Activated naive CD4-positive, alpha-beta T cell treated with anti-CD3 and anti-CD28 coated beads, Interleukin-2, amount 10 ng/mL, durations not matched to agents 7 days and 5 days (primary cell): Measurements from ENCODE around the gene EMP3.

Experiments
- CTCF ChIA-PET: fragments of 350-600 bp; sonication (Branson Sonifier 250); formaldehyde crosslinking; loops from one replicate; lab custom pipeline; 2021; ENCODE audit warnings: antibody characterized with exemption; lab: Charles Lee
- DNase-seq: peaks from one replicate; pipeline ENCODE4 v3.0.0-alpha.2; 2020
- H3K27ac Mint-ChIP-seq: one replicate; pipeline ENCODE4 v1.8.0; 2021; ENCODE audit warnings: mild to moderate bottlenecking, moderate library complexity, mixed read lengths
- H3K27me3 Mint-ChIP-seq: one replicate; pipeline ENCODE4 v1.8.0; 2021; ENCODE audit warnings: mild to moderate bottlenecking, mixed read lengths
- H3K36me3 Mint-ChIP-seq: one replicate; pipeline ENCODE4 v1.8.0; 2021; ENCODE audit warnings: mixed read lengths
- H3K4me1 Mint-ChIP-seq: one replicate; pipeline ENCODE4 v1.8.0; 2021; ENCODE audit warnings: mixed read lengths
- H3K4me3 Mint-ChIP-seq: one replicate; pipeline ENCODE4 v1.8.0; 2021; ENCODE audit warnings: mild to moderate bottlenecking, moderate library complexity, mixed read lengths
- H3K9me3 Mint-ChIP-seq: one replicate; pipeline ENCODE4 v1.8.0; 2021; ENCODE audit warnings: mixed read lengths

Gene EMP3

GRCh38 chr19:48344892-48345291, 19.5 kb downstream of the EMP3 start:
- no peak overlapping the region for H3K4me3 Mint-ChIP-seq
- CTCF ChIA-PET: interaction anchor here (0.9 kb wide), 1 partner anchor 11 kb away, joined by 3 read pairs; no protein-coding TSS in a partner anchor

GRCh38 chr19:48346191-48346590, 20.8 kb downstream of the EMP3 start:
- H3K4me1 Mint-ChIP-seq: peaks cover 2% of the 10 kb centered on the region
- H3K36me3 Mint-ChIP-seq: peaks cover 8% of the 10 kb centered on the region
- no peaks in the 10 kb centered on the region for H3K27me3 Mint-ChIP-seq
- H3K27ac Mint-ChIP-seq: no peak overlapping the region
- no peak overlapping the region for H3K4me3 Mint-ChIP-seq
- CTCF ChIA-PET: interaction anchor here (0.7 to 1.7 kb wide), 3 partner anchors 9 to 28 kb away, joined by 3 to 4 read pairs (median 3); no protein-coding TSS in a partner anchor
- no peak for DNase-seq
- no peaks in the 10 kb centered on the region for H3K9me3 Mint-ChIP-seq

More at GRCh38 chr19:48344892-48345291, 19.5 kb downstream of the EMP3 start:
- Mint-ChIP-seq H3K36me3 (peaks cover 8% of the 10 kb centered on the region), H3K27me3 (no peaks in the 10 kb centered on the region), H3K4me1 (no peaks in the 10 kb centered on the region), H3K9me3 (no peaks in the 10 kb centered on the region), H3K27ac (no peak overlapping the region)
- DNase-seq: no peak

GRCh38 chr19:48348045-48348444, 22.7 kb downstream of the EMP3 start:
- CTCF ChIA-PET: interaction anchor here (0.6 to 1.4 kb wide), 3 partner anchors 14 to 236 kb away, joined by 3 to 4 read pairs (median 3); no protein-coding TSS in a partner anchor
- H3K9me3 Mint-ChIP-seq: no peaks in the 10 kb centered on the region
- peaks cover 4% of the 10 kb centered on the region for H3K36me3 Mint-ChIP-seq
- no peak overlapping the region for H3K27ac Mint-ChIP-seq
- peaks cover 4% of the 10 kb centered on the region for H3K4me1 Mint-ChIP-seq
- H3K4me3 Mint-ChIP-seq: no peak overlapping the region
- no peak for DNase-seq
- H3K27me3 Mint-ChIP-seq: no peaks in the 10 kb centered on the region

GRCh38 chr19:48348737-48349136, 23.4 kb downstream of the EMP3 start:
- no peak for DNase-seq
- Mint-ChIP-seq H3K4me3 (no peak overlapping the region), H3K9me3 (no peaks in the 10 kb centered on the region), H3K27me3 (no peaks in the 10 kb centered on the region), H3K36me3 (peaks cover 3% of the 10 kb centered on the region), H3K27ac (no peak overlapping the region), H3K4me1 (peaks cover 4% of the 10 kb centered on the region)
- CTCF ChIA-PET: interaction anchor here (1.4 to 1.9 kb wide), 2 partner anchors 15 to 34 kb away, joined by 4 to 5 read pairs; no protein-coding TSS in a partner anchor

GRCh38 chr19:48350856-48351255, 25.5 kb downstream of the EMP3 start:
- Mint-ChIP-seq H3K27me3 (no peaks in the 10 kb centered on the region), H3K9me3 (no peaks in the 10 kb centered on the region), H3K36me3 (peaks cover 3% of the 10 kb centered on the region), H3K4me1 (peaks cover 4% of the 10 kb centered on the region), H3K27ac (no peak overlapping the region), H3K4me3 (no peak overlapping the region)
- CTCF ChIA-PET: interaction anchor here (0.6 to 1.6 kb wide), 7 partner anchors 9 to 242 kb away, joined by 3 to 8 read pairs (median 3); partner anchors contain the start of gene KDELR1
- DNase-seq: no peak

GRCh38 chr19:48351341-48351752, 26.0 kb downstream of the EMP3 start:
- CTCF ChIA-PET: interaction anchor here (0.6 to 1.6 kb wide), 7 partner anchors 10 to 241 kb away, joined by 3 to 8 read pairs (median 3); partner anchors contain the start of gene KDELR1
- Mint-ChIP-seq H3K9me3 (no peaks in the 10 kb centered on the region), H3K27ac (peak overlapping the region; percentile 5), H3K36me3 (peaks cover 2% of the 10 kb centered on the region), H3K4me1 (peaks cover 4% of the 10 kb centered on the region), H3K4me3 (no peak overlapping the region), H3K27me3 (no peaks in the 10 kb centered on the region)
- peak; percentile 90 for DNase-seq

- CTCF ChIA-PET: interaction anchor here (1.0 kb wide), 2 partner anchors 20 to 226 kb away, joined by 3 to 4 read pairs; no protein-coding TSS in a partner anchor
- DNase-seq: no peak
Measured at GRCh38 chr19:48353677-48354076, 28.3 kb downstream of the EMP3 start.

GRCh38 chr19:48354332-48354992, 29.1 kb downstream of the EMP3 start:
- H3K27me3 Mint-ChIP-seq: no peaks in the 10 kb centered on the region
- H3K4me3 Mint-ChIP-seq: no peak overlapping the region
- H3K9me3 Mint-ChIP-seq: no peaks in the 10 kb centered on the region
- H3K27ac Mint-ChIP-seq: no peak overlapping the region
- DNase-seq: no peak
- CTCF ChIA-PET: interaction anchor here (1.0 kb wide), 2 partner anchors 21 to 225 kb away, joined by 3 to 4 read pairs; no protein-coding TSS in a partner anchor
- H3K4me1 Mint-ChIP-seq: peaks cover 4% of the 10 kb centered on the region
- peaks cover 7% of the 10 kb centered on the region for H3K36me3 Mint-ChIP-seq

More at GRCh38 chr19:48353677-48354076, 28.3 kb downstream of the EMP3 start:
- H3K9me3 Mint-ChIP-seq: no peaks in the 10 kb centered on the region
- no peak overlapping the region for H3K27ac Mint-ChIP-seq
- peaks cover 4% of the 10 kb centered on the region for H3K36me3 Mint-ChIP-seq
- H3K27me3 Mint-ChIP-seq: no peaks in the 10 kb centered on the region
- no peak overlapping the region for H3K4me3 Mint-ChIP-seq
- H3K4me1 Mint-ChIP-seq: peaks cover 4% of the 10 kb centered on the region

- H3K27ac Mint-ChIP-seq: no peak overlapping the region
- DNase-seq: no peak
- H3K9me3 Mint-ChIP-seq: no peaks in the 10 kb centered on the region
- H3K36me3 Mint-ChIP-seq: peaks cover 10% of the 10 kb centered on the region
- H3K4me1 Mint-ChIP-seq: peaks cover 4% of the 10 kb centered on the region
- CTCF ChIA-PET: no interaction called here
- no peak overlapping the region for H3K4me3 Mint-ChIP-seq
- no peaks in the 10 kb centered on the region for H3K27me3 Mint-ChIP-seq
Measured at GRCh38 chr19:48355365-48355954, 30.1 kb downstream of the EMP3 start.

GRCh38 chr19:48359123-48359522, 33.8 kb downstream of the EMP3 start:
- H3K36me3 Mint-ChIP-seq: peaks cover 11% of the 10 kb centered on the region
- no peak for DNase-seq
- H3K4me3 Mint-ChIP-seq: no peak overlapping the region
- H3K4me1 Mint-ChIP-seq: peaks cover 9% of the 10 kb centered on the region
- H3K9me3 Mint-ChIP-seq: no peaks in the 10 kb centered on the region
- CTCF ChIA-PET: interaction anchor here (1.3 to 1.4 kb wide), 2 partner anchors 131 to 250 kb away, joined by 3 read pairs; no protein-coding TSS in a partner anchor
- H3K27ac Mint-ChIP-seq: no peak overlapping the region
- no peaks in the 10 kb centered on the region for H3K27me3 Mint-ChIP-seq

- no peak overlapping the region for H3K27ac Mint-ChIP-seq
- no peaks in the 10 kb centered on the region for H3K9me3 Mint-ChIP-seq
- no peak overlapping the region for H3K4me3 Mint-ChIP-seq
- no peaks in the 10 kb centered on the region for H3K27me3 Mint-ChIP-seq
- CTCF ChIA-PET: interaction anchor here (1.3 kb wide), 1 partner anchor 16 kb away, joined by 4 read pairs; no protein-coding TSS in a partner anchor
- peaks cover 17% of the 10 kb centered on the region for H3K4me1 Mint-ChIP-seq
- no peak for DNase-seq
- peaks cover 11% of the 10 kb centered on the region for H3K36me3 Mint-ChIP-seq
Measured at GRCh38 chr19:48361912-48362311, 36.6 kb downstream of the EMP3 start.

- Mint-ChIP-seq H3K4me1 (peaks cover 17% of the 10 kb centered on the region), H3K9me3 (no peaks in the 10 kb centered on the region)
Measured at GRCh38 chr19:48362716-48363499, 37.6 kb downstream of the EMP3 start.

GRCh38 chr19:48363500-48363809, 38.1 kb downstream of the EMP3 start:
- CTCF ChIA-PET: interaction anchor here (1.3 to 4.4 kb wide), 2 partner anchors 28 to 45 kb away, joined by 4 to 26 read pairs; partner anchors contain the start of gene KDELR1
- Mint-ChIP-seq H3K9me3 (no peaks in the 10 kb centered on the region), H3K27ac (peak overlapping the region; percentile 95), H3K36me3 (peaks cover 10% of the 10 kb centered on the region), H3K4me3 (peak overlapping the region; percentile 83), H3K27me3 (no peaks in the 10 kb centered on the region), H3K4me1 (peaks cover 17% of the 10 kb centered on the region)
- no peak for DNase-seq

More at GRCh38 chr19:48362716-48363499, 37.6 kb downstream of the EMP3 start:
- no peaks in the 10 kb centered on the region for H3K27me3 Mint-ChIP-seq
- peak; percentile 95 for DNase-seq
- peaks cover 11% of the 10 kb centered on the region for H3K36me3 Mint-ChIP-seq
- CTCF ChIA-PET: interaction anchor here (1.3 to 4.4 kb wide), 2 partner anchors 17 to 28 kb away, joined by 4 to 26 read pairs; partner anchors contain the start of gene KDELR1
- H3K4me3 Mint-ChIP-seq: peak overlapping the region; percentile 83
- peak overlapping the region; percentile 95 for H3K27ac Mint-ChIP-seq
